Tibial nerve (tissue), 4 donors: ENCODE results near the gene C1QC. TPM values are rescaled to one million over a fixed set of nuclear protein-coding genes. Genes with fewer than 3 reads are reported as not detected.

Experiments used
- DNase-seq, 2 donors: peaks; one replicate each; pipeline ENCODE4 v3.0.0-alpha.2; 2019; ENCODE audit warnings: low spot score in 2 of 2
- H3K27ac ChIP-seq, 4 donors: fragments of 200-600 bp; sonication (generic) in 3 of 4; one replicate each; pipeline ENCODE4 v1.5.1; 2017 to 2019; ENCODE audit warnings: mild to moderate bottlenecking in 1 of 4
- H3K27me3 ChIP-seq, 2 donors: fragments of 200-600 bp; sonication (generic) in 1 of 2; one replicate each; pipeline versions ENCODE4 v1.5.1 to v1.6.0; 2017 to 2019
- H3K36me3 ChIP-seq, 3 donors: fragments of 200-600 bp; sonication (generic); one replicate each; pipeline ENCODE4 v1.5.1; 2018 to 2019
- H3K4me1 ChIP-seq, 4 donors: fragments of 200-600 bp; sonication (generic) in 3 of 4; one replicate each; pipeline ENCODE4 v1.5.1; 2017 to 2019
- H3K4me3 ChIP-seq, 4 donors: fragments of 200-600 bp; sonication (generic) in 3 of 4; one replicate each; pipeline ENCODE4 v1.5.1; 2017 to 2019; ENCODE audit warnings: mild to moderate bottlenecking in 1 of 4, moderate library complexity in 1 of 4
- H3K9me3 ChIP-seq, 4 donors: fragments of 200-600 bp; sonication (generic) in 3 of 4; one replicate each; pipeline ENCODE4 v1.5.1; 2017 to 2019
- CTCF ChIP-seq, 5 experiments: fragments of 200-600 bp in 3 of 5; fragments of 450-650 bp in 2 of 5; sonication (generic) in 3 of 5; IDR thresholded peaks; one replicate each; pipeline ENCODE4 v1.5.1; 2016 to 2019; ENCODE audit warnings: antibody characterized with exemption in 5 of 5, mild to moderate bottlenecking in 3 of 5, moderate library complexity in 2 of 5
- EP300 ChIP-seq, 2 donors: sonication (generic); formaldehyde crosslinking; IDR thresholded peaks; one replicate each; pipeline ENCODE4 v1.6.1; 2017; ENCODE audit warnings: antibody characterized with exemption in 2 of 2, mild to moderate bottlenecking in 1 of 2
- POLR2A ChIP-seq, 2 donors: fragments of 450-650 bp; IDR thresholded peaks; one replicate each; pipeline ENCODE4 v1.6.1; 2017; ENCODE audit warnings: antibody characterized with exemption in 2 of 2, mild to moderate bottlenecking in 2 of 2, moderate library complexity in 2 of 2
- WGBS, 2 donors: methylation state at CpG; one replicate each; pipeline ENCODE4 v1.1.5; 2018; 5-methylcytosine and 5-hydroxymethylcytosine counted together
- total RNA-seq, 4 donors: library from RNA; depleted of rRNA; stranded (reverse); fragments of >200 nt; gene quantifications; one replicate each; pipeline ENCODE4 v1.1.0, GENCODE V29; 2016

Gene C1QC
- total RNA-seq, 4 donors from 2014 or later, result 130 to 315 (median 188) TPM

- Histone ChIP-seq H3K27me3 (peaks cover 0 to 65% of the 10 kb centered on the region in 2 donors), H3K9me3 (no peaks in the 10 kb centered on the region), H3K27ac (no peak overlapping the region), H3K4me1 (no peaks in the 10 kb centered on the region), H3K4me3 (no peak overlapping the region), H3K36me3 (no peaks in the 10 kb centered on the region)
- no peak for DNase-seq
- WGBS, 2 donors, result 81 to 82% methylated on average over 16 to 18 of the region's 18 CpGs
- TF ChIP-seq CTCF (IDR thresholded peaks at IDR 0.05), result no peak
- TF ChIP-seq POLR2A (IDR thresholded peaks at IDR 0.05), result no peak
- no peak for TF ChIP-seq EP300 (IDR thresholded peaks at IDR 0.05)
These were observed 41.2 kb upstream of the C1QC start for GRCh38 chr1:22602060-22602740.

- Histone ChIP-seq H3K9me3 (no peaks in the 10 kb centered on the region), H3K4me3 (no peak overlapping the region), H3K36me3 (no peaks in the 10 kb centered on the region), H3K4me1 (no peaks in the 10 kb centered on the region), H3K27me3 (peaks cover 0 to 80% of the 10 kb centered on the region in 2 donors), H3K27ac (no peak overlapping the region)
- no peak for TF ChIP-seq CTCF (IDR thresholded peaks at IDR 0.05)
- no peak for TF ChIP-seq POLR2A (IDR thresholded peaks at IDR 0.05)
- no peak for TF ChIP-seq EP300 (IDR thresholded peaks at IDR 0.05)
- DNase-seq, result no peak
- WGBS, 2 donors, result 44 to 47% methylated on average over 4 of the region's 4 CpGs
These were observed 37.3 kb upstream of the C1QC start for GRCh38 chr1:22606161-22606560.

GRCh38 chr1:22607154-22607553 is 36.3 kb upstream of the C1QC start:
- no peak for DNase-seq
- no peaks in the 10 kb centered on the region for H3K9me3 ChIP-seq
- WGBS, 2 donors, result 4 to 8% methylated on average over 10 of the region's 10 CpGs
- H3K36me3 ChIP-seq, result no peaks in the 10 kb centered on the region
- no peak overlapping the region for H3K4me3 ChIP-seq
- no peaks in the 10 kb centered on the region for H3K4me1 ChIP-seq
- TF ChIP-seq EP300 (IDR thresholded peaks at IDR 0.05) (no peak), CTCF (IDR thresholded peaks at IDR 0.05) (no peak), POLR2A (IDR thresholded peaks at IDR 0.05) (no peak)
- H3K27me3 ChIP-seq, result peaks cover 0 to 80% of the 10 kb centered on the region in 2 donors
- no peak overlapping the region for H3K27ac ChIP-seq

- H3K9me3 ChIP-seq, result no peaks in the 10 kb centered on the region
- 49 to 74% methylated on average over 3 of the region's 3 CpGs for WGBS, 2 donors
- no peaks in the 10 kb centered on the region for H3K36me3 ChIP-seq
- no peak for DNase-seq
- H3K4me1 ChIP-seq, result no peaks in the 10 kb centered on the region
- TF ChIP-seq EP300 (IDR thresholded peaks at IDR 0.05), result no peak
- TF ChIP-seq CTCF (IDR thresholded peaks at IDR 0.05), result no peak
- TF ChIP-seq POLR2A (IDR thresholded peaks at IDR 0.05), result no peak
- H3K27me3 ChIP-seq, result peaks cover 0 to 76% of the 10 kb centered on the region in 2 donors
- H3K27ac ChIP-seq, result no peak overlapping the region
- no peak overlapping the region for H3K4me3 ChIP-seq
These were observed 35.1 kb upstream of the C1QC start for GRCh38 chr1:22608361-22608760.

GRCh38 chr1:22609291-22609690 is 34.1 kb upstream of the C1QC start:
- TF ChIP-seq EP300 (IDR thresholded peaks at IDR 0.05) (no peak), CTCF (IDR thresholded peaks at IDR 0.05) (no peak)
- no peaks in the 10 kb centered on the region for H3K36me3 ChIP-seq
- no peak for DNase-seq
- WGBS, 2 donors, result 5 to 9% methylated on average over 5 to 6 of the region's 6 CpGs
- H3K9me3 ChIP-seq, result no peaks in the 10 kb centered on the region
- no peak overlapping the region for H3K27ac ChIP-seq
- H3K4me3 ChIP-seq, result no peak overlapping the region
- H3K27me3 ChIP-seq, result peaks cover 0 to 76% of the 10 kb centered on the region in 2 donors
- no peaks in the 10 kb centered on the region for H3K4me1 ChIP-seq
